Measurements from ENCODE around the gene SLC22A1. TPM values are rescaled to one million over a fixed set of nuclear protein-coding genes. Genes with fewer than 3 reads are reported as not detected.
"Not testable (repeated sequence)": the region's sequence is repeated elsewhere in the genome, so short reads cannot be mapped to it uniquely, and the experiment has no call there.

SLC22A1 gene
- total RNA-seq, 1 experiment from 2014 or later, result 0.86 TPM

GRCh38 chr6:160092176-160092575 is 29.4 kb upstream of the SLC22A1 start:
- H3K9me2 ChIP-seq (ENCODE audit: insufficient read depth); H4K20me1 ChIP-seq (ENCODE audit: insufficient read depth); H3K27ac ChIP-seq (ENCODE audit: low read depth, low read length); H3K27me3 ChIP-seq (ENCODE audit: insufficient read depth, low read length); H3K4me1 ChIP-seq (ENCODE audit: control insufficient read depth in 1 of 2, insufficient read depth in 2 of 2, low read length in 2 of 2); BruUV-seq (replicated peaks); POLR2A ChIA-PET; H2AFZ ChIP-seq (ENCODE audit: low read depth, low read length, poor library complexity, severe bottlenecking); H3K79me2 ChIP-seq (ENCODE audit: insufficient read depth, low read length); ATAC-seq; H3K9ac ChIP-seq (ENCODE audit: low read length); intact Hi-C loops (cut with micrococcal nuclease); H3K9me3 ChIP-seq (ENCODE audit: control insufficient read depth in 1 of 2, insufficient read depth in 1 of 2, low read depth in 1 of 2, low read length in 2 of 2); DNase-seq (ENCODE audit: low read depth, low spot score); CTCF ChIA-PET; H3K4me2 ChIP-seq (ENCODE audit: low read length); RAD21 ChIA-PET (ENCODE audit: low non-redundant PET in 1 of 2, low total read pairs in 2 of 2, uncharacterized antibody in 2 of 2, unreplicated experiment in 2 of 2); H3K4me3 ChIP-seq (replicated peaks in 1 of 2; ENCODE audit: low read depth in 1 of 2, low read length in 2 of 2): not testable (repeated sequence)
- peaks cover 10 to 27% of the 10 kb centered on the region in 2 experiments; a peak in 3 of 4 replicates for H3K36me3 ChIP-seq (ENCODE audit: control insufficient read depth in 1 of 2, insufficient read depth in 2 of 2, low read length in 2 of 2)

- Histone ChIP-seq H3K4me3 (replicated peaks in 1 of 2; ENCODE audit: low read depth in 1 of 2, low read length in 2 of 2) (no peak overlapping the region), H3K27me3 (ENCODE audit: insufficient read depth, low read length) (no peaks in the 10 kb centered on the region), H3K9me3 (ENCODE audit: control insufficient read depth in 1 of 2, insufficient read depth in 1 of 2, low read depth in 1 of 2, low read length in 2 of 2) (no peaks in the 10 kb centered on the region), H3K27ac (ENCODE audit: low read depth, low read length) (no peak overlapping the region), H2AFZ (ENCODE audit: low read depth, low read length, poor library complexity, severe bottlenecking) (no peak overlapping the region), H3K9ac (ENCODE audit: low read length) (no peak overlapping the region), H3K4me1 (ENCODE audit: control insufficient read depth in 1 of 2, insufficient read depth in 2 of 2, low read length in 2 of 2) (no peaks in the 10 kb centered on the region), H3K9me2 (ENCODE audit: insufficient read depth) (no peaks in the 10 kb centered on the region), H4K20me1 (ENCODE audit: insufficient read depth) (no peaks in the 10 kb centered on the region), H3K36me3 (ENCODE audit: control insufficient read depth in 1 of 2, insufficient read depth in 2 of 2, low read length in 2 of 2) (peaks cover 10 to 27% of the 10 kb centered on the region in 2 experiments; a peak in 3 of 4 replicates), H3K79me2 (ENCODE audit: insufficient read depth, low read length) (no peaks in the 10 kb centered on the region), H3K4me2 (ENCODE audit: low read length) (no peak overlapping the region)
- intact Hi-C loops (cut with micrococcal nuclease), result no loop called here
- ChIA-PET POLR2A (no interaction called here), CTCF (no interaction called here), RAD21 (ENCODE audit: low non-redundant PET in 1 of 2, low total read pairs in 2 of 2, uncharacterized antibody in 2 of 2, unreplicated experiment in 2 of 2) (no interaction called here)
- ATAC-seq, result no peak
- DNase-seq (ENCODE audit: low read depth, low spot score), result no peak
- BruUV-seq (replicated peaks), result no TSS peak
- TF ChIP-seq ELF1 (IDR thresholded peaks at IDR 0.05; ENCODE audit: borderline replicate concordance, low read depth) (no peak), EZH2phosphoT487 (IDR thresholded peaks at IDR 0.05; ENCODE audit: borderline replicate concordance) (no peak), SIN3A (IDR thresholded peaks at IDR 0.05; ENCODE audit: low read depth) (no peak), RAD21 (IDR thresholded peaks at IDR 0.05; ENCODE audit: low read depth) (no peak), REST (IDR thresholded peaks at IDR 0.05; ENCODE audit: low read depth) (no peak), ATF3 (IDR thresholded peaks at IDR 0.05) (no peak), ZFX (IDR thresholded peaks at IDR 0.05) (no peak), JUND (IDR thresholded peaks at IDR 0.05) (no peak), SRF (IDR thresholded peaks at IDR 0.05; ENCODE audit: low read depth) (no peak), CEBPB (IDR thresholded peaks at IDR 0.05; ENCODE audit: low read depth) (no peak), CBX3 (IDR thresholded peaks at IDR 0.05; ENCODE audit: low read depth) (no peak), POLR2AphosphoS5 (IDR thresholded peaks at IDR 0.05; ENCODE audit: low read depth, low read length) (no peak), SP1 (IDR thresholded peaks at IDR 0.05; ENCODE audit: low read depth) (no peak), EGR1 (IDR thresholded peaks at IDR 0.05; ENCODE audit: low read depth) (no peak), MAX (IDR thresholded peaks at IDR 0.05) (no peak), FOSL1 (IDR thresholded peaks at IDR 0.05; ENCODE audit: low read depth) (no peak), EZH2 (IDR thresholded peaks at IDR 0.05) (no peak)
Measured at GRCh38 chr6:160092602-160093001, 29.0 kb upstream of the SLC22A1 start.
